Stimulated activated effector memory CD8-positive, alpha-beta T cell treated with anti-CD3 and anti-CD28 coated beads, Interleukin-12 subunit alpha, Interleukin-12 subunit beta, amount 100 ng/mL, for 72 hours (primary cell): Measurements from ENCODE around the gene PML.
A peak's percentile ranks its signal among the peaks of the same experiment; 100 is the strongest.
"Not testable (repeated sequence)": the region's sequence is repeated elsewhere in the genome, so short reads cannot be mapped to it uniquely, and the experiment has no call there.

Experiments
- ATAC-seq: fragments of 150-1000 bp; cut with Tn5 transposase; 2 replicates; pipeline ENCODE4 v1.10.0; 2021
- DNase-seq, 2 donors: peaks; one replicate each; pipeline ENCODE4 v3.0.0; 2021 to 2022; ENCODE audit warnings: low spot score in 2 of 2
- H3K27ac Mint-ChIP-seq: one replicate; pipeline ENCODE4 v1.8.0; 2022; ENCODE audit warnings: mild to moderate bottlenecking, mixed read lengths
- H3K36me3 Mint-ChIP-seq: one replicate; pipeline ENCODE4 v1.8.0; 2022; ENCODE audit warnings: mild to moderate bottlenecking, mixed read lengths
- H3K4me1 Mint-ChIP-seq: one replicate; pipeline ENCODE4 v1.8.0; 2022; ENCODE audit warnings: mixed read lengths
- H3K4me3 Mint-ChIP-seq: one replicate; pipeline ENCODE4 v1.8.0; 2022; ENCODE audit warnings: mild to moderate bottlenecking, mixed read lengths
- H3K9me3 Mint-ChIP-seq: one replicate; pipeline ENCODE4 v1.8.0; 2022; ENCODE audit warnings: mixed read lengths

The PML gene

DNA sequence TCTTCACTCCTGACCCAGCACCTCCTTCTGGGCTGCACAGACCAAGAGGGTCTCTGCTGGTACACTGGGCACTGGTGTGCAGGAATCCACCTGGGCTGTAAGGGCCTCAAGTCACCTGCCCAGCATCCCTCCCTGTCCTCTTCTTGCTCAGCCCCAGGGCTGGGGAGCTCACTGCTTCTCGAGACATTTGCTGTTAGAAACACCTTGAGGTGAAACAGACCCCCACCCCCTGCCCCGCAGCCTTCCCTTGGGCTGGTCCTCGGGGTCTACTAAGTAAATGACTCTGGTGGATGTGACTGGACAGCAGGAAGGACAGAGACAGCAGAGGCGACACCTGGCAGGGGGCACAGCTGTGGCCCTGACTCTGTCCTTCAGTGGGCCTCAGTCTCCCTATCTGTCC, 39.2 kb upstream of the PML start:
- Mint-ChIP-seq H3K4me1 (peaks cover 34% of the 10 kb centered on the region), H3K27ac (no peak overlapping the region), H3K4me3 (no peak overlapping the region), H3K36me3 (no peaks in the 10 kb centered on the region), H3K9me3 (no peaks in the 10 kb centered on the region)
- no peak for ATAC-seq
- no peak for DNase-seq

DNA sequence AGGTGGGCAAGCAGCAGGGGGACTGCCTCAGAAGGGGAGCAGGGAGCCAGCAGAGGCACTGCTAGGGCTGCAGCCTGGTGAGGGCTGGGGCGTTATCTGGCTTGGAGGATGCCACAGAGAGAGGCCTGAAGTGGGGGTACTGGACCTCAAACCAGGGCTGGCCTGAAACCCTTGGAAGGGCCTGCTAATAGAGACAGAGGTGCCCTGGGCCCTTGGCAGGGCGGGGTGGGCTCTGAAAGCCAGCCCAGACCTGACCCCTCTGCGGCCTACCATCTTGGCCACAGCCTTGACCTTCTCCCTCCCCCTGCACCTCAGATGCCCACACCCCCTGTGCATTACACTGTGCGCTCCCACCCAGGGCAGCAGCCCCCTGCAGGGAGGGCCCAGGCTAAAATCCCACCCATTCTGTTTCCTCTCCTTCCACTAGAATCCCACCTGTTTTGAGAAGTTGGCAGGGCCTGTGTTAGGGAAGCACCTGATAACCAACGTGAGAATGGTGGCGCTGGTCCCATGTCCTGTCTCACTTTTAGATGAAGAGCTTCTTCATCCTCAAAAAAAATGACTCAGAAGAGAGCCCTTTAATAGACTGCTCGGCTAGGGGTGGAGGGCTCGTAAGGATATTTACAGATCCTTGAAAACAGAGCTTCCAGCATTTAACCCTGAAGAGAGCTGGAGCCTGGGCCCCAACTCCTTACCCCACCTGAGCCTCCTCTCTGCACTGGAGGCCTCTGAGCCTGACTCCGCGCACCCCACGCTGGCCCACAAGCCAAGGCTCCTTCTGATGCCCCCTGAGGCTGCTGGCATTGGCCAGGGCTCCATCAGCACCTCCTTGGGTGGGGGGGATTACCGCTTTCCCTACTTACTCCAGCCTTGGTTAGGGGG, 38.4 kb upstream of the PML start:
- Mint-ChIP-seq H3K4me3 (no peak overlapping the region), H3K9me3 (no peaks in the 10 kb centered on the region), H3K4me1 (peaks cover 28% of the 10 kb centered on the region), H3K36me3 (no peaks in the 10 kb centered on the region), H3K27ac (no peak overlapping the region)
- ATAC-seq = no peak
- DNase-seq = no peak

DNA sequence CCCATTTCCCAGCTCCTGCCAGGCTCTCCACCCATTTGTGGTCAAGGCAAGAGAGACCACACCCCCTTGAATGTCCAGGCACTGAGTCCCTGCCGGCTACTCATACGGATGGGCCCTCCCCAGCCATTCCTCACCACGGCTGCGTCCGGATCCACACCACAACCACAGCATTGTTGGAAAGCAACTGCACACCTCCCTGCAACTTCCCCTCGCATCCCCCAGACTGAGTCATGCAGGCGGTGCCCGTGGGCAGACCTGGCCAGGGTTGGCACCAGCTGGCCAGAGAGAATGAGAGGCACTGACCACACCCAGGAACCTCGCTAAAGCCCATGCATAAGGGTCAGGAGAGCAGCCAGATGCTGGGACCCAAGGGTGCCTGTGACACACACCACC, 37.8 kb upstream of the PML start:
- ATAC-seq (no peak), DNase-seq (no peak)
- no peaks in the 10 kb centered on the region for H3K9me3 Mint-ChIP-seq

DNA sequence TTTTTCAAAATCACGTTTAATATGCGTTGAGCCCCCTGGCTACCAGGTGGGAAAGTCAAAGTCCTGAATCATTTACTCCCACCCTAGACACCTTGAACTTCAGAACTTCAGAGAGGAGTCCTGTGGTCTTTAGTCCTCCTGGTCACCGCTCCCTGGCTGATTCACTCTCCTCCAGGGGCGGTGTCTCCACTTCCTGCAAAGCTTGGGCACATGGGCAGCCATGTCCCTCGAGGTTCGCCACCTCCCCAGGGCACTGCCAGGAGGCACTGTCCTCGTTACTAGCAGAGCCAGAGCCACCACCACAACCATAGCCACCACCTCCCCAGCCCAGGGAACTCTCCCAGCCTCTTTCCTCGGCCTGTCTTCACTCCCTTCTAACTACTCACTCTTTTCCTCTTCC, 37.2 kb upstream of the PML start:
- Mint-ChIP-seq H3K36me3 (no peaks in the 10 kb centered on the region), H3K4me3 (no peak overlapping the region), H3K9me3 (no peaks in the 10 kb centered on the region), H3K27ac (no peak overlapping the region), H3K4me1 (peaks cover 24% of the 10 kb centered on the region)
- no peak for ATAC-seq
- no peak for DNase-seq

More for the DNA sequence above, 37.8 kb upstream of the PML start:
- Mint-ChIP-seq H3K36me3 (no peaks in the 10 kb centered on the region), H3K27ac (no peak overlapping the region), H3K4me1 (peaks cover 24% of the 10 kb centered on the region), H3K4me3 (no peak overlapping the region)

DNA sequence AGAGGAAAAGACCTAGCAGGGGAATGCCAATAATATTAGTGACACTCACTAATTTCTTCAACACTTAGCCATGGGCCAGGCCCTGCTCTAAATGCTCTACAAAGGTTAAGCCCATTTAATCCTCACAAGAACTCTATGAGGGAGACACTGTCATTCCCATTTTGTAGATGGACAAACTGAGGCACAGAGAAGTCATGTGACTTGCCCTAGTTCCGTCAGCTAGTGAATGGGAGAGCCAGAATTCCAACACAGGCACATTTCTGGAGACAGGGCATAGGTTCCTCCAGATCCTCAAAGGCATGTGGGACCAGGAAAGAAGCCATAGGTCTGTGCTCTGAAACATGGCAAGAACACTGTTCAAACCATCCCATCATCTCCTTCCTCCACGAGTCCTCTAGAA, 36.7 kb upstream of the PML start:
- peaks cover 24% of the 10 kb centered on the region for H3K4me1 Mint-ChIP-seq
- no peak overlapping the region for H3K4me3 Mint-ChIP-seq
- DNase-seq (no peak), ATAC-seq (no peak)
- H3K36me3 Mint-ChIP-seq = no peaks in the 10 kb centered on the region
- no peak overlapping the region for H3K27ac Mint-ChIP-seq
- H3K9me3 Mint-ChIP-seq = no peaks in the 10 kb centered on the region

DNA sequence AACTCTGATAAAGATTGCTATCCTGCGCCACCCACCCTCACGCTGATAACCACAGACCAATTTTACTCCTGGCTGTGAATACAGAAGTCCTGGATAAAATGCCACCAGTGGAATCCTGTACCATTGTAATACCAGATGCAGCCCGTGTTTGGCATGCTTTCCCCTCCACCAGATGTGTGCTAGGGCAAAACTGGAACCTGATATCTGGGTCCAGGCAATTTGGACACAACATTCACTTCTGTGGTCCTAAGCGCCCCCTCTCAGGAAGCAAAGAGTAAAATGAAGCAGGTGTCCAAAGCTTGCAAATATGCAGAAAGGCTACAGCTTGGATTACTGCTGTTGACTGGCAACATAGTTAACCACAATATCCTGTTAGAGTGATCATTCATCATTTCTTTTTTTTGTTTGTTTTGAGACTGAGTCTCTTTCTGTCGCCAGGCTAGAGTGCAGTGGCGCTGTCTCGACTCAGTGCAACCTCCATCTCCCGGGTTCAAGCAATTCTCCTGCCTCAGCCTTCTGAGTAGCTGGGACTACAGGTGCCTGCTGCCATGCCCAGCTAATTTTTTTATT, 35.4 kb upstream of the PML start:
- no peak for DNase-seq
- peak overlapping the region; percentile 18 for H3K4me3 Mint-ChIP-seq
- peaks cover 24% of the 10 kb centered on the region for H3K4me1 Mint-ChIP-seq
- peak; percentile 93 for ATAC-seq
- H3K27ac Mint-ChIP-seq = peak overlapping the region; percentile 76
- H3K9me3 Mint-ChIP-seq = no peaks in the 10 kb centered on the region
- H3K36me3 Mint-ChIP-seq = no peaks in the 10 kb centered on the region

DNA sequence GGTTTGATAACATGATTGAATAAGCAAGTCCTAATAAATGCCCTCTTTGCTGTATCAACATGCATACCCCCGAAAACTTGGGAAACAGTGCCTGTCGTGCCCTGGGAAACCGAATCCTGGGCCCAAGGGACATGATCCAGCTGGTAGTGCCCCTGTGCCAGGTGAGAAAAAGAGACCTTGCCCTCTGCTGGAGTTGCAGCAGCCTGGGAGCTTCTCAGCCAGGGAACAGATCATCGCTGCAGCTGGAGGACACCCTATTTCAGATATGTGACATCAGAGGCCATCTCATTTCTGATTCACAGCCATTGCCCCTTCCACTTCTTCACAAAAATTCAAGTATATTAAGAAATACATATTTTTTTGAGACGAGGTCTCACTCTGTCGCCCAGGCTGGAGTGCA, 34.7 kb upstream of the PML start:
- no peaks in the 10 kb centered on the region for H3K36me3 Mint-ChIP-seq
- H3K4me3 Mint-ChIP-seq = peak overlapping the region; percentile 18
- DNase-seq = no peak
- no peaks in the 10 kb centered on the region for H3K9me3 Mint-ChIP-seq
- no peak for ATAC-seq
- H3K27ac Mint-ChIP-seq = peak overlapping the region; percentile 76
- peaks cover 28% of the 10 kb centered on the region for H3K4me1 Mint-ChIP-seq

DNA sequence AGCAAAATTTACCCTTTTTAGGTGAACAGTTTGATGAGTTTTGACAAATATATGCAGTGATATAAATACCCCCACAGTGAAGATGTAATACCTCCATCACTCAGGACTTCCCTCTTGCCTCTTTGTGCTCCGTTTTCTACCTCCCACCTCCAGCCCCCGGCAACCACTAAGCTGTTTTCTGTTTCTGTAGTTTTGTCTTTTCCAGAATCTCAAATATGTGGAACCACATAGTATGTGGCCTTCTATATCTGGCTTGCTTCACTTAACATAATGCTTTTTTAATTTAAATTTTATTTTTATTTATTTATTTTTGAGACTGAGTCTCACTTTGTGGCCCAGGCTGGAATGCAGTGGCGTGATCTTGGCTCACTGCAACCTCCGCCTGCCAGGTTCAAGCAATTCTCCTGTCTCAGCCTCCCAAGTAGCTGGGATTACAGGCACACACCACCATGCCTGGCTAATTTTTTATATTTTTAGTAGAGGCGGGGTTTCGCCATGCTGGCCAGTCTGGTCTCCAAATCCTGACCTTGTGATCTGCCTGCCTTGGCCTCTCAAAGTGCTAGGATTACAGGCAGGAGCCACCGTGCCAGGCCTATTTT, 33.9 kb upstream of the PML start:
- peaks cover 36% of the 10 kb centered on the region for H3K4me1 Mint-ChIP-seq
- ATAC-seq, H3K36me3 Mint-ChIP-seq, H3K4me3 Mint-ChIP-seq, H3K27ac Mint-ChIP-seq, H3K9me3 Mint-ChIP-seq, DNase-seq: not testable (repeated sequence)

DNA sequence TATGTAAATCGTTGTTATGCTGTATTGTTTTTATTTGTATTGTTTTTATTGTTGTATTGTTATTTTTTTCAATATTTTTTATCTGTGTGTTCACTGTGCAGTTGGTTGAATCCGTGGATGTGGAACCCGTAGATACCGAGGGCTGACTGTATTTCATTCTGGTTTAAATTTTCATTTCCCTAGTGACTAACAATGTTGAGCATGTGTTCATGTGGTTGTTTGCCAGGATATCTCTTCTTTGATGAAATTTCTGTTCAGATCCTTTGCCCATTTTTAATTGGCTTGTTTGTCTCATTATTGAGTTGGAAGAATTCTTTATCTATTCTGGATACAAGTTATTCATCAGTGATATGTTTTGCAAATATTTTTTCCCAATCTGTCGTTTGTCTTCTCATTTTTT, 32.1 kb upstream of the PML start:
- Mint-ChIP-seq H3K4me3 (no peak overlapping the region), H3K4me1 (peaks cover 41% of the 10 kb centered on the region), H3K36me3 (no peaks in the 10 kb centered on the region), H3K27ac (no peak overlapping the region), H3K9me3 (no peaks in the 10 kb centered on the region)
- DNase-seq (no peak), ATAC-seq (no peak)

DNA sequence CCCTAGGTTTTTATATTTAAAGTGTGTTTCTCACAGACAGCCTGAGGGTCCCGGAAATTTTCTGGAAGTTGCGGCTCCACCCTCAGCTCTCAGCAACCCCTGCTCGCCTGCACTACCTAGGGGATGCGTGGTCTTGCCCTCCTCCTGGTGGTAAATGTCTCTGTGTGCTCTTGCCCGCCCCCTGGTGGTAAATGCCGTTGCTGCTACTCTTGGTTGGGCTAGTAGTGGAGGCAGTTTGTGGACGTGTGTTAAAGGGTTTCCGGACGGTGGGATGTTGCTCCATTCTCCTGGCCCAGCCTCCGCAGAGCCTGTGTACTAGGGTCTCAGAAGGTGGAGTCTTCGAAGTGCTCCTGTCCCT, 29.8 kb upstream of the PML start:
- Mint-ChIP-seq H3K36me3 (no peaks in the 10 kb centered on the region), H3K9me3 (no peaks in the 10 kb centered on the region), H3K27ac (peak overlapping the region; percentile 70), H3K4me3 (peak overlapping the region; percentile 77), H3K4me1 (peaks cover 25% of the 10 kb centered on the region)
- ATAC-seq (peak; percentile 89), DNase-seq (peak; percentile 85 to 95)

DNA sequence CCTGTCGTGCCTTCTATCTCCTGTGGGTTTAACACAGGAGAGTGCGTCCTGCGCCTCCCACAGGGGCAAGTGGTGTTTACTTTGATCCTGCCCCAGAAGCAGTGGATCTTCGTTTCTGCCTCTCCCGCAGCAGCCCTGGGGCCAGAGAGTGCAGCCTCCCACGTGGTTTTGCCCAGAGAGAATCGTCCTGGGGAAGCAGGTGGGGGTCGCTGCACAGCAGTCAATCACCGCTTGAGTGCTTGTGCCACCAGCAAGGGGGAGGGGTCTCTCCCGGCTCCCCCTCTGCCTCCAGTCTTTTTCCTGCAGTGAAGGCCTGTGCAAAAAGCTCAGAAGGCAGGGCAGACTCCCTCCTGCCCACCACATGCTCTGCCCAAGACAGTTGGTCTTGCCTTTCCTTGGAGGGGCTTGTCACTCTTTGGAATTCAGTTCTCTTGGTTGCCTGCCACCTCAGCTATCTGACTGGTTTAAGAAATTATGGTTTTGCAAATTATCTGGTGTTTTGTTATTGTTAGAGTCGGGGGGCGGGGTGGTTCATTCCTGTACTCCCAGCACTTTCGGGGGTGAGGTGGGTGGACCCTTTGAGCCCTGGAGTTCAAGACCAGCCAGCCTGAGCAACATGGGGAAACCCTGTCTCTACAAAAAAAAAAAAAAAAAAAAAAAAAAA, 29.3 kb upstream of the PML start:
- ATAC-seq (peak; percentile 77), DNase-seq (no peak)
- peak overlapping the region; percentile 77 for H3K4me3 Mint-ChIP-seq
- H3K9me3 Mint-ChIP-seq = no peaks in the 10 kb centered on the region
- H3K36me3 Mint-ChIP-seq = no peaks in the 10 kb centered on the region
- peaks cover 24% of the 10 kb centered on the region for H3K4me1 Mint-ChIP-seq
- peak overlapping the region; percentile 70 for H3K27ac Mint-ChIP-seq

DNA sequence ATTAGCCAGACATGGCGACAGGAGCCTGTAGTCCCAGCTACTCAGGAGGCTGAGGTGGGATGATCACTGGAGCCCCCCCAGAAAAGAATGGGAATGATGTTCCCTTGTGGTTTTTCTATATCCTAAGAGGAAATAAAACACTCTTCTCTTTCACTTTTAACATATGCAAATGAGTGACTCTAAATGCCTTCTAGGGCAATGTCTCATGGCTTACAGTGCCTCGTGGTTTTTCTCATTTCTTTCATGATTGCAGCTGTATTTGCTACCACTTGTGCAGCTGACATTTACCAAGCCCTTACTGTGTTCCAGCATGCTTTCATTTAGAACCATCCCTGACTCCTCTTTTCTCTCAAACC, 28.8 kb upstream of the PML start:
- peak overlapping the region; percentile 77 for H3K4me3 Mint-ChIP-seq
- peak; percentile 79 for ATAC-seq
- H3K36me3 Mint-ChIP-seq = no peaks in the 10 kb centered on the region
- DNase-seq = no peak
- peaks cover 24% of the 10 kb centered on the region for H3K4me1 Mint-ChIP-seq
- no peak overlapping the region for H3K27ac Mint-ChIP-seq
- no peaks in the 10 kb centered on the region for H3K9me3 Mint-ChIP-seq

DNA sequence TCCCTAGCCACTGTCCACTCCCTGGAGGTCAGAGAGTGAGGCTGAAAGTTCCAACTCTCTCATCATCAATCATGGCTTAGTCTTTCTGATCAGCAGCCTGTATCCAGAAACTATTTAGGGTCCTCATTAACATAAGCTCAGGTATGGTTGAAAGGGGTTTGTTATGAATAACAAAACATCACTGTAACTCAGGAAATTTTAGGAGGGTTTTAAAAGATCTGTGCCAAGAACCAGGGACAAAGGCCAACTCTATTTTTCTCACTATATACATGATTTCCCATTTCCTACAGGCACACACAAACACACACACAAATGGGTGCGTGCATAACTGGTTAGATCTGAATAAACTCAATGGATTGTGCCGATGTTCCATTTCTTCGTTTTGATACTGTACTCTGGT, 26.1 kb upstream of the PML start:
- no peak overlapping the region for H3K27ac Mint-ChIP-seq
- DNase-seq = no peak
- peaks cover 34% of the 10 kb centered on the region for H3K4me1 Mint-ChIP-seq
- H3K4me3 Mint-ChIP-seq = no peak overlapping the region
- H3K36me3 Mint-ChIP-seq = no peaks in the 10 kb centered on the region
- ATAC-seq = no peak
- H3K9me3 Mint-ChIP-seq = no peaks in the 10 kb centered on the region

DNA sequence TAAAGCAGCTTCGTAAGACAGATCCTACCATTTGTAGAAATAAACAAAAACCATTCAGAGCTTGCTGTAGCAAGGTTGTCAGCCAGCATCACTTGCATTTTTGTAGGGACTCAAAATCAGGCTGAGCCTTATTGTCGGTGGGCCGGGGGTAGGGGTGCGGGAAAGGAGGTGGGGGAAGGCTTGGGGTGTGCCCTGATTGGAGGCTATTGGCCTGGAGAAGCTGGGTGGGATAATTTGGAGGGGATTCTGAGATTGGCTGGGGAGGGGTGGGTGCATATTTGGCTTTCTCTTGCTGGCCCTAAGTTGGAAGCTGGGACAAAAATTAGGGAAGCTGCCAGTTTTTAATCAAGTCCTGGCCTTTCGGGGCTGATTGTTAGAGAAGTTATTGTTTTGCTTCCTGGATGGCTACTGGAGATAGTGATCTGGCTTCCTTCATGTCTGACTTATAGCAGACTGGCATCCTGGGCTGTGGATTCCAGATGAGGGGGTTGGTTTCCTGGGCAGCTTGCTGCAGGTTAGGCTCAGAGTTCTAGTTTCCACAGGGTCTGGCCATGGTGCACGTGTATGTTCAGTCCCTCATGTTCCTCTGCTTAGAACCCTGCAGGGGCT, 25.3 kb upstream of the PML start:
- ATAC-seq (no peak), DNase-seq (no peak)
- Mint-ChIP-seq H3K27ac (no peak overlapping the region), H3K9me3 (no peaks in the 10 kb centered on the region), H3K4me3 (no peak overlapping the region), H3K4me1 (peaks cover 34% of the 10 kb centered on the region), H3K36me3 (no peaks in the 10 kb centered on the region)

DNA sequence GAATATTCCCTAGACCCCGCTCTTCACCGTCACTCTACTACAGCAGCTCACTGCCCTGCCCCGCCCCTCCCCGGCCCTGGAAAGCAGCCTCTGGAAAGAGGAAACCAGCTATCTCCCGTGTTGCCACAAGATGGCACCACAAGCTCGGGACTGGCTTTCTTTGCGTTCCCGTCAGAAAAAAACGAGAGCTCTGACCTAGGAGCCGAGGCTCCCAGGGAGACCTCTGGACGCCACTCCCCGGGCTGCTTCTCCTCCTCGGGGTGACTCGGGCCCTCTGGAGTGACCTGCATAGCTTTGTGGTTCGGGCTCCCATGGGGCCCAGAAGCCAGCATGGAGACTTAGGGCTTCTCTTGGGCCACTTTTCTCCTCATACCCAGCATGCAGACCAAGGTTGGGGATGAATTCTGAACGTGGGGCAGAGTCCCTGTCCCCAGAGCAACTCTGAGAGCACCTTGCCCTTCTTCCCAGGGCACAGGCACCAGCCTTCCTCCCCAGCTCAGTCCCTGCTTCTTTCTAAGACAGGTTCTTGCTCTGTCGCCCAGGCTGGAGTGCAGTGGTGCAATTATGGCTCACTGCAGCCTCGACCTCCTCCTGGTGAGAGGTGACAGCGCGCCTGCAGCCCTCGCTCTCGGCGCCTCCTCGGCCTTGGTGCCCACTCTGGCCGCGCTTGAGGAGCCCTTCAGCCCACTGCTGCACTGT, 21.4 kb upstream of the PML start:
- Mint-ChIP-seq H3K27ac (no peak overlapping the region), H3K9me3 (no peaks in the 10 kb centered on the region), H3K4me3 (peak overlapping the region; percentile 36), H3K36me3 (no peaks in the 10 kb centered on the region), H3K4me1 (peaks cover 10% of the 10 kb centered on the region)
- ATAC-seq (peak; percentile 88), DNase-seq (peak; percentile 68 to 85)
